K562 (cell line): ENCODE data around the gene POLG. TPM values are rescaled to one million over a fixed set of nuclear protein-coding genes. Genes with fewer than 3 reads are reported as not detected.

Experiments
- BMI1 ChIP-seq: fragments of 150-350 bp; IDR thresholded peaks from 2 replicates; pipeline ENCODE4 v1.6.1; 2014; ENCODE audit warnings: low read length
- CTCFL ChIP-seq: IDR thresholded peaks from 2 replicates; pipeline ENCODE4 v1.6.1; 2011; ENCODE audit warnings: borderline replicate concordance, low read depth, mild to moderate bottlenecking, moderate library complexity, low read length; ENCODE audit not compliant: insufficient read depth, poor library complexity, severe bottlenecking
- EP400 ChIP-seq: fragments of 450-650 bp; IDR thresholded peaks from 2 replicates; pipeline ENCODE4 v1.6.1; 2017; ENCODE audit warnings: antibody characterized with exemption, mild to moderate bottlenecking, moderate library complexity
- FOXJ2 ChIP-seq: fragments of 200-800 bp; sonication (Bioruptor generic); IDR thresholded peaks from 2 replicates; pipeline ENCODE4 v1.6.1; 2016; ENCODE audit warnings: missing genetic modification characterization, missing compliant biosample characterization
- MCM5 ChIP-seq: fragments of 450-650 bp; IDR thresholded peaks from 2 replicates; pipeline ENCODE4 v1.6.1; 2016; ENCODE audit warnings: low read depth
- SMARCA5 ChIP-seq: fragments of 450-650 bp; IDR thresholded peaks from 2 replicates; pipeline ENCODE4 v1.6.1; 2016
- TAL1 ChIP-seq: fragments of 450-650 bp; IDR thresholded peaks from 2 replicates; pipeline ENCODE4 v1.6.1; 2016; ENCODE audit warnings: mild to moderate bottlenecking
- XRCC4 ChIP-seq: IDR thresholded peaks from one replicate; pipeline ENCODE4 v1.6.1; 2011; ENCODE audit not compliant: insufficient read depth, insufficient read length; ENCODE audit errors: extremely low read depth
- ZBTB7A ChIP-seq: IDR thresholded peaks from 2 replicates; pipeline ENCODE4 v1.6.1; 2011; ENCODE audit warnings: low read depth, mild to moderate bottlenecking, low read length, moderate library complexity, borderline replicate concordance; ENCODE audit not compliant: control insufficient read depth
- ZNF197 ChIP-seq: fragments of 200-800 bp; sonication (Bioruptor generic); IDR thresholded peaks from 2 replicates; pipeline ENCODE4 v1.6.1; 2016; ENCODE audit warnings: low read depth, missing genetic modification characterization, missing compliant biosample characterization
- ZNF740 ChIP-seq, 3 experiments: fragments of 200-800 bp in 1 of 3; sonication (Bioruptor generic) in 1 of 3; sonication (generic) in 1 of 3; formaldehyde crosslinking in 1 of 3; IDR thresholded peaks; 2 replicates each; pipeline versions ENCODE4 v1.6.1 to v1.8.0; 2016 to 2022; ENCODE audit warnings: mild to moderate bottlenecking in 2 of 3, missing compliant biosample characterization in 2 of 3, missing genetic modification characterization in 2 of 3, missing genetic modification reagents in 1 of 3
- polyA plus RNA-seq, 8 experiments: library from polyadenylated mRNA; depleted of rRNA in 4 of 8; stranded (reverse) in 5 of 8; unstranded in 3 of 8; fragments of >200 nt; fragmentation: Nextera tagmentation in 2 of 8; fragmentation: Illumina TruSeq in 1 of 8; extraction: Ambion mirVana in 2 of 8; extraction: Trizol in 1 of 8; gene quantifications; 2 replicates each; pipeline versions ENCODE4 v1.2.1 to v1.2.3, GENCODE V29; 2011 to 2014; ENCODE audit warnings: inconsistent platforms in 1 of 8, missing spikeins in 1 of 8
- total RNA-seq, 7 experiments: library from RNA; depleted of rRNA in 6 of 7; stranded (reverse); fragments of >200 nt in 6 of 7; fragmentation: Illumina TruSeq in 2 of 7; extraction: Trizol in 2 of 7; gene quantifications; 2 replicates each; pipeline versions ENCODE4 v1.2.1 to v1.2.3, GENCODE V29; 2011 to 2021; ENCODE audit warnings: low replicate concordance in 1 of 7

The POLG gene
- total and polyA plus RNA-seq, 9 of the 15 experiments (the other 6 are each of a cell fraction or from before 2014, with no cell fraction given) = 15.2 to 83.8 (median 38.6) TPM

- TF ChIP-seq MCM5 = no peak
- TF ChIP-seq BMI1 = no peak
- no peak for TF ChIP-seq XRCC4
- TF ChIP-seq ZNF197 = no peak
- no peak for TF ChIP-seq TAL1
- peak; percentile 53 for TF ChIP-seq CTCFL
- no peak for TF ChIP-seq ZNF740 (CRISPR knock-in tag; IDR thresholded peaks at IDR 0.05)
- peak in 1 of 2 experiments; percentile 74; a peak in 1 of 4 replicates for TF ChIP-seq ZNF740 (tag; IDR thresholded peaks at IDR 0.05)
- no peak for TF ChIP-seq FOXJ2
- TF ChIP-seq SMARCA5 = no peak
- TF ChIP-seq ZBTB7A = 0 out of 2 replicates have a peak, but pooled peaks have one; percentile 57
- TF ChIP-seq EP400 = no peak
- TF ChIP-seq, all 486 proteins: peak for 5
Observed at GRCh38 chr15:89332446-89332845, 2.2 kb downstream of the POLG start (continued).
